ENCODE data around the gene CTDSPL2. TPM values are rescaled to one million over a fixed set of nuclear protein-coding genes. Genes with fewer than 3 reads are reported as not detected.

CTDSPL2 gene
- total and polyA plus RNA-seq, 2 experiments from 2014 or later: 42.2 to 86.2 TPM

- H3K27ac ChIP-seq (ENCODE audit: low read depth): 0 out of 2 replicates have a peak overlapping the region, but pooled peaks have one; percentile 20
- H3K79me2 ChIP-seq (replicated peaks; ENCODE audit: insufficient read depth): peaks cover 66% of the 10 kb centered on the region
- no peak overlapping the region for H2AFZ ChIP-seq
- no peaks in the 10 kb centered on the region for H3K9me3 Mint-ChIP-seq
- H3K9me2 ChIP-seq (ENCODE audit: insufficient read depth): no peaks in the 10 kb centered on the region
- peak overlapping the region; percentile 67; the same call in 1 of the 2 replicates for H3K27ac Mint-ChIP-seq
- 0 out of 2 replicates have a peak, but pooled peaks cover under 1% of the 10 kb centered on the region for H3F3A ChIP-seq (replicated peaks; ENCODE audit: low read depth)
- DNase-seq (ENCODE audit: low spot score): no peak
- peaks cover 8% of the 10 kb centered on the region for H3K36me3 Mint-ChIP-seq (ENCODE audit: low read depth)
- no peak for ATAC-seq
- H3K4me3 Mint-ChIP-seq: no peak overlapping the region
- no peaks in the 10 kb centered on the region for H3K27me3 Mint-ChIP-seq (ENCODE audit: insufficient read depth, low read depth, poor library complexity)
- peaks cover 3% of the 10 kb centered on the region; the same call in 1 of the 3 replicates for H3K4me1 Mint-ChIP-seq
- no peaks in the 10 kb centered on the region for H3K27me3 ChIP-seq (ENCODE audit: insufficient read depth)
- H3K36me3 ChIP-seq (ENCODE audit: insufficient read depth): 0 out of 2 replicates have a peak, but pooled peaks cover 2% of the 10 kb centered on the region
- H3K4me3 ChIP-seq: no peak overlapping the region
- H3K4me1 ChIP-seq (ENCODE audit: insufficient read depth): no peaks in the 10 kb centered on the region
- peaks cover 43% of the 10 kb centered on the region for H4K20me1 ChIP-seq (replicated peaks; ENCODE audit: insufficient read depth)
- TF ChIP-seq STAT1 (IDR thresholded peaks at IDR 0.05; ENCODE audit: unreplicated experiment) (no peak), CREB1 (CRISPR knock-in tag; IDR thresholded peaks at IDR 0.05; ENCODE audit: low read depth) (no peak), POLR2AphosphoS5 (IDR thresholded peaks at IDR 0.05; ENCODE audit: low read depth) (no peak), ZNF331 (CRISPR knock-in tag; IDR thresholded peaks at IDR 0.05; ENCODE audit: low read depth) (no peak), ZNF114 (CRISPR knock-in tag; IDR thresholded peaks at IDR 0.05) (no peak), ZNF462 (CRISPR knock-in tag; IDR thresholded peaks at IDR 0.05) (no peak), ETS1 (IDR thresholded peaks at IDR 0.05) (no peak), EZH2 (IDR thresholded peaks at IDR 0.05; ENCODE audit: low read depth, unreplicated experiment) (no peak), NANOG (IDR thresholded peaks at IDR 0.05; ENCODE audit: borderline replicate concordance) (no peak), CTCF (conservative IDR thresholded peaks at IDR 0.05; ENCODE audit: low read depth in 2 of 2) (no peak)
- no peak overlapping the region for H3K4me2 ChIP-seq
Measured at GRCh38 chr15:44482090-44482489, 54.7 kb downstream of the CTDSPL2 start.
